Stomach (tissue), 4 donors: ENCODE data around the gene GABRR2.

Experiments used
- POLR2A ChIP-seq, 4 donors: fragments of 450-650 bp; IDR thresholded peaks; one replicate each; pipeline ENCODE4 v1.6.1; 2016; ENCODE audit warnings: antibody characterized with exemption in 4 of 4, control low read depth in 2 of 4, mild to moderate bottlenecking in 1 of 4, moderate library complexity in 1 of 4
- TF ChIP-seq, protein P1 (sequence below), 7 experiments: fragments of 450-650 bp in 4 of 7; fragments of 200-600 bp in 3 of 7; sonication (generic) in 3 of 7; IDR thresholded peaks; one replicate each; pipeline ENCODE4 v1.5.1; 2016 to 2019; ENCODE audit warnings: antibody characterized with exemption in 7 of 7, control low read depth in 2 of 7, mild to moderate bottlenecking in 1 of 7

GRCh38 chr6:89216411-89216810 lies 98.7 kb downstream of the GABRR2 start:
- TF ChIP-seq, protein P1, sequence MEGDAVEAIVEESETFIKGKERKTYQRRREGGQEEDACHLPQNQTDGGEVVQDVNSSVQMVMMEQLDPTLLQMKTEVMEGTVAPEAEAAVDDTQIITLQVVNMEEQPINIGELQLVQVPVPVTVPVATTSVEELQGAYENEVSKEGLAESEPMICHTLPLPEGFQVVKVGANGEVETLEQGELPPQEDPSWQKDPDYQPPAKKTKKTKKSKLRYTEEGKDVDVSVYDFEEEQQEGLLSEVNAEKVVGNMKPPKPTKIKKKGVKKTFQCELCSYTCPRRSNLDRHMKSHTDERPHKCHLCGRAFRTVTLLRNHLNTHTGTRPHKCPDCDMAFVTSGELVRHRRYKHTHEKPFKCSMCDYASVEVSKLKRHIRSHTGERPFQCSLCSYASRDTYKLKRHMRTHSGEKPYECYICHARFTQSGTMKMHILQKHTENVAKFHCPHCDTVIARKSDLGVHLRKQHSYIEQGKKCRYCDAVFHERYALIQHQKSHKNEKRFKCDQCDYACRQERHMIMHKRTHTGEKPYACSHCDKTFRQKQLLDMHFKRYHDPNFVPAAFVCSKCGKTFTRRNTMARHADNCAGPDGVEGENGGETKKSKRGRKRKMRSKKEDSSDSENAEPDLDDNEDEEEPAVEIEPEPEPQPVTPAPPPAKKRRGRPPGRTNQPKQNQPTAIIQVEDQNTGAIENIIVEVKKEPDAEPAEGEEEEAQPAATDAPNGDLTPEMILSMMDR (IDR thresholded peaks at IDR 0.05) = no peak
- no peak for TF ChIP-seq POLR2A (IDR thresholded peaks at IDR 0.05)
